ENCODE measurements around the gene SAP30BP.

Gene SAP30BP

GRCh38 chr17:75692976-75693375, 25.8 kb downstream of the SAP30BP start:
- H3K36me3 ChIP-seq (ENCODE audit: control insufficient read depth, insufficient read depth, low read length): peaks cover 5% of the 10 kb centered on the region
- peak overlapping the region; percentile 13 for H3K4me3 ChIP-seq (ENCODE audit: low read depth, low read length)
- peak overlapping the region; percentile 37 for H3K9ac ChIP-seq (ENCODE audit: low read depth, low read length)
- H3K27me3 ChIP-seq (ENCODE audit: control insufficient read depth, insufficient read depth, low read length): no peaks in the 10 kb centered on the region
- H3K9me3 ChIP-seq (ENCODE audit: control insufficient read depth, insufficient read depth, low read length): no peaks in the 10 kb centered on the region
- peaks cover 8% of the 10 kb centered on the region for H3K4me1 ChIP-seq (ENCODE audit: control insufficient read depth, insufficient read depth, low read length)

DNA sequence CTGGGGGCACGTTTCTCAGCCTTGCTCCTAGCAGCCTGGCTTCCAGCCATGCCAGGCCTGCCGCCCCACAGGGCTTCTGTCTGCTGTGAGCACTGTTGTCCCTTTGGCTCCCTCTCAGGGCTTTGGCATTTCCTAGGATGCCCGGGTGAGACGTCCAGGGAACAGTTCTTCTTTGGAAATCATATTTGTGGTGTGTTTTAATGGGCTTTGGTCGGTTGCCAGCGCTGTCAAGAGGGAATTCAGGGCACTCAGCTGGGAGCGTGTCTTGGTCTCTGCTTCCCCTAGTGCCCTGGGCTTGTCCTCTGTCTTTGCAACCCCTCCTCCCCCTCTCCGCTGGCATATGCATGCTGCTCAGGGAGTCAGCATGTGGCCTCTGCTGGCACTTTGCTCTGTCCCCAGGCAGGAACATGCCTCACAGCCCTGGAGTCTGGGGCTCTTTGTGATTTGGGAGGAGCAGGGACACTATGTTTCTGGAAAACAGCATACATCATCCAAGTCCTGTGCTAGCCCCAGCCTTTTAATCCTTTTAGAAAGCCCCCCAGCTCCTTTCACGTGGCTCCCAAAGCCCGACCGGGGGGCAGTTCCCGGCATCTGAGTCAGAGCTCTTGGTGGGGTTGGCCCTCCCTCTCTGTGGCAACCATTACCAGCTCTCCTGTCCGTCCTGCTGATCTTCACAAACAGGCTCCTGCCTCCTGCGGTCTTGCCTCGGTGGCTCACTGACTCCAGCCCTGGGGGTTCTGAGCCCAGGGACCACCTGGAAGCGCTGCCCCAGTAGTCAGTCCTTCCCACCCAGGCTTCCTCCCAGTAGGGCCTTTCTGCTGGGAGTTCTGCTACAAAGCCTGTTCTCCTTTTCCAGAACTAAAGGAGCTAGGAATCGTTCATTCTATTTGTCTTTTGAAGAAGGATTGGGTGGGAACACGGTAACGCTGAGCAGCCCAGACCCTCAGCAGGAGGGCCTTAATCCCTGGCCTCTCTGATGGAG, 26.7 kb downstream of the SAP30BP start:
- H3K4me1 ChIP-seq (ENCODE audit: control insufficient read depth, insufficient read depth, low read length): peaks cover 8% of the 10 kb centered on the region
- H3K9ac ChIP-seq (ENCODE audit: low read depth, low read length): no peak overlapping the region
- H3K9me3 ChIP-seq (ENCODE audit: control insufficient read depth, insufficient read depth, low read length): no peaks in the 10 kb centered on the region
- peaks cover 5% of the 10 kb centered on the region for H3K36me3 ChIP-seq (ENCODE audit: control insufficient read depth, insufficient read depth, low read length)
- peak overlapping the region; percentile 13 for H3K4me3 ChIP-seq (ENCODE audit: low read depth, low read length)
- H3K27me3 ChIP-seq (ENCODE audit: control insufficient read depth, insufficient read depth, low read length): no peaks in the 10 kb centered on the region

- Histone ChIP-seq H3K4me1 (ENCODE audit: control insufficient read depth, insufficient read depth, low read length) (peaks cover 8% of the 10 kb centered on the region), H3K9ac (ENCODE audit: low read depth, low read length) (no peak overlapping the region), H3K36me3 (ENCODE audit: control insufficient read depth, insufficient read depth, low read length) (peaks cover 5% of the 10 kb centered on the region), H3K27me3 (ENCODE audit: control insufficient read depth, insufficient read depth, low read length) (no peaks in the 10 kb centered on the region), H3K9me3 (ENCODE audit: control insufficient read depth, insufficient read depth, low read length) (no peaks in the 10 kb centered on the region), H3K4me3 (ENCODE audit: low read depth, low read length) (no peak overlapping the region)
Observed at GRCh38 chr17:75694536-75694935, 27.4 kb downstream of the SAP30BP start.

- Histone ChIP-seq H3K9ac (ENCODE audit: low read depth, low read length) (no peak overlapping the region), H3K9me3 (ENCODE audit: control insufficient read depth, insufficient read depth, low read length) (no peaks in the 10 kb centered on the region), H3K36me3 (ENCODE audit: control insufficient read depth, insufficient read depth, low read length) (peaks cover 12% of the 10 kb centered on the region), H3K4me3 (ENCODE audit: low read depth, low read length) (no peak overlapping the region), H3K4me1 (ENCODE audit: control insufficient read depth, insufficient read depth, low read length) (peaks cover 8% of the 10 kb centered on the region), H3K27me3 (ENCODE audit: control insufficient read depth, insufficient read depth, low read length) (no peaks in the 10 kb centered on the region)
Observed at GRCh38 chr17:75695141-75695829, 28.1 kb downstream of the SAP30BP start.

GRCh38 chr17:75695830-75696271, 28.7 kb downstream of the SAP30BP start:
- Histone ChIP-seq H3K9ac (ENCODE audit: low read depth, low read length) (no peak overlapping the region), H3K4me1 (ENCODE audit: control insufficient read depth, insufficient read depth, low read length) (peaks cover 8% of the 10 kb centered on the region), H3K27me3 (ENCODE audit: control insufficient read depth, insufficient read depth, low read length) (no peaks in the 10 kb centered on the region), H3K9me3 (ENCODE audit: control insufficient read depth, insufficient read depth, low read length) (no peaks in the 10 kb centered on the region), H3K4me3 (ENCODE audit: low read depth, low read length) (no peak overlapping the region), H3K36me3 (ENCODE audit: control insufficient read depth, insufficient read depth, low read length) (peaks cover 17% of the 10 kb centered on the region)

GRCh38 chr17:75697651-75698291, 30.6 kb downstream of the SAP30BP start:
- Histone ChIP-seq H3K9me3 (ENCODE audit: control insufficient read depth, insufficient read depth, low read length) (no peaks in the 10 kb centered on the region), H3K4me1 (ENCODE audit: control insufficient read depth, insufficient read depth, low read length) (peaks cover 8% of the 10 kb centered on the region), H3K27me3 (ENCODE audit: control insufficient read depth, insufficient read depth, low read length) (no peaks in the 10 kb centered on the region), H3K36me3 (ENCODE audit: control insufficient read depth, insufficient read depth, low read length) (peaks cover 30% of the 10 kb centered on the region), H3K4me3 (ENCODE audit: low read depth, low read length) (no peak overlapping the region), H3K9ac (ENCODE audit: low read depth, low read length) (no peak overlapping the region)

- peaks cover under 1% of the 10 kb centered on the region for H3K4me1 ChIP-seq (ENCODE audit: control insufficient read depth, insufficient read depth, low read length)
- H3K4me3 ChIP-seq (ENCODE audit: low read depth, low read length): no peak overlapping the region
- peaks cover 38% of the 10 kb centered on the region for H3K36me3 ChIP-seq (ENCODE audit: control insufficient read depth, insufficient read depth, low read length)
- H3K9me3 ChIP-seq (ENCODE audit: control insufficient read depth, insufficient read depth, low read length): no peaks in the 10 kb centered on the region
- no peaks in the 10 kb centered on the region for H3K27me3 ChIP-seq (ENCODE audit: control insufficient read depth, insufficient read depth, low read length)
- no peak overlapping the region for H3K9ac ChIP-seq (ENCODE audit: low read depth, low read length)
Observed at GRCh38 chr17:75698659-75699058, 31.5 kb downstream of the SAP30BP start.

DNA sequence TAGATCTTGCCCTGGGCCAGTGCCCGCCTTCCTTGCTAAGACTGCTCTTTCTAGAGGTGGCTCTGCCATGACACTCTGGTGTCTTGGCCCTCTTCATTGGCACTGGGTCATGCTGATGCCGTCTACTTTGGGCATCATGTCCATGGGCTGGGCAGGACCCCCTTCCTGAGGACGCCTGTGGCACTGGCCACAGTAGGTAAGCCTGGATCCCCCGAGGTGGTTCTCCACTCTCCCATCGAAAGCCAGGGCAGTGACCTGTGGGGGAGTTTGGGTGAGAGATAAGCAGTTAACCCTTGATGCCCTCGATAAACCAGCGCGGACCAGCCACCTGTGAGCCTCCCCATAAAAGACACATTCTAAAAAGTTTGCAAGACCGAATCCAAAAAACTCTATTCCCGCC, 34.1 kb downstream of the SAP30BP start:
- no peaks in the 10 kb centered on the region for H3K9me3 ChIP-seq (ENCODE audit: control insufficient read depth, insufficient read depth, low read length)
- no peak overlapping the region for H3K9ac ChIP-seq (ENCODE audit: low read depth, low read length)
- no peak overlapping the region for H3K4me3 ChIP-seq (ENCODE audit: low read depth, low read length)
- no peaks in the 10 kb centered on the region for H3K27me3 ChIP-seq (ENCODE audit: control insufficient read depth, insufficient read depth, low read length)
- H3K4me1 ChIP-seq (ENCODE audit: control insufficient read depth, insufficient read depth, low read length): no peaks in the 10 kb centered on the region
- peaks cover 63% of the 10 kb centered on the region for H3K36me3 ChIP-seq (ENCODE audit: control insufficient read depth, insufficient read depth, low read length)

DNA sequence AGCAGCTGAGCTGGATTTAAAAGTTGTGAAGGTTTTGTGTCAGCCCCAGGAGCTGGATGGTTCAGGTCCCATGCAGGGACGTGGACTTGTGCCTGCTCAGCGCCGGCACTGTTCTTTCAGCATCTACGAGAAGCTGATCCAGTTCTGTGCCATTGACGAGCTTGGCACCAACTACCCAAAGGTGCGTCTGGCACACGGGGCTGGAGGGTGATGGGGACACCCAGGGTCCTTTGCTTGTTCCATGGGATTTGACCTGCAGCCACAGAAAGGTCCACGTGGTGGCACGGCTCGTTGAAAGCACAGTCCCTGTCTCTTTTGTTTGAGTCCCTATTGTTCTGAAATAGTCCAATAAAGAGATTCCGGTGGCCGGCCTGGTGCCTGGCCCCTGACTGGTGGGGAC, 36.1 kb downstream of the SAP30BP start:
- no peaks in the 10 kb centered on the region for H3K9me3 ChIP-seq (ENCODE audit: control insufficient read depth, insufficient read depth, low read length)
- peaks cover 67% of the 10 kb centered on the region for H3K36me3 ChIP-seq (ENCODE audit: control insufficient read depth, insufficient read depth, low read length)
- no peak overlapping the region for H3K4me3 ChIP-seq (ENCODE audit: low read depth, low read length)
- H3K27me3 ChIP-seq (ENCODE audit: control insufficient read depth, insufficient read depth, low read length): no peaks in the 10 kb centered on the region
- no peak overlapping the region for H3K9ac ChIP-seq (ENCODE audit: low read depth, low read length)
- no peaks in the 10 kb centered on the region for H3K4me1 ChIP-seq (ENCODE audit: control insufficient read depth, insufficient read depth, low read length)

GRCh38 chr17:75703591-75703990, 36.5 kb downstream of the SAP30BP start:
- H3K36me3 ChIP-seq (ENCODE audit: control insufficient read depth, insufficient read depth, low read length): peaks cover 67% of the 10 kb centered on the region
- no peaks in the 10 kb centered on the region for H3K9me3 ChIP-seq (ENCODE audit: control insufficient read depth, insufficient read depth, low read length)
- no peaks in the 10 kb centered on the region for H3K4me1 ChIP-seq (ENCODE audit: control insufficient read depth, insufficient read depth, low read length)
- no peak overlapping the region for H3K4me3 ChIP-seq (ENCODE audit: low read depth, low read length)
- no peak overlapping the region for H3K9ac ChIP-seq (ENCODE audit: low read depth, low read length)
- no peaks in the 10 kb centered on the region for H3K27me3 ChIP-seq (ENCODE audit: control insufficient read depth, insufficient read depth, low read length)

- Histone ChIP-seq H3K27me3 (ENCODE audit: control insufficient read depth, insufficient read depth, low read length) (no peaks in the 10 kb centered on the region), H3K36me3 (ENCODE audit: control insufficient read depth, insufficient read depth, low read length) (peaks cover 60% of the 10 kb centered on the region), H3K9me3 (ENCODE audit: control insufficient read depth, insufficient read depth, low read length) (no peaks in the 10 kb centered on the region), H3K9ac (ENCODE audit: low read depth, low read length) (no peak overlapping the region), H3K4me1 (ENCODE audit: control insufficient read depth, insufficient read depth, low read length) (no peaks in the 10 kb centered on the region), H3K4me3 (ENCODE audit: low read depth, low read length) (no peak overlapping the region)
Observed at GRCh38 chr17:75704963-75705875, 38.1 kb downstream of the SAP30BP start.
